ENCODE results near the gene ADAMTS8.
A peak's percentile ranks its signal among the peaks of the same experiment; 100 is the strongest.

The ADAMTS8 gene

GRCh38 chr11:130436171-130436570 lies 7.8 kb upstream of the ADAMTS8 start:
- no peak for DNase-seq

GRCh38 chr11:130435671-130436070 lies 7.3 kb upstream of the ADAMTS8 start:
- DNase-seq = peak; percentile 2

GRCh38 chr11:130434521-130435223 lies 6.3 kb upstream of the ADAMTS8 start:
- DNase-seq = peak; percentile 55

GRCh38 chr11:130433357-130433756 lies 4.9 kb upstream of the ADAMTS8 start:
- no peak for DNase-seq

- DNase-seq = no peak
These were observed 3.4 kb upstream of the ADAMTS8 start for GRCh38 chr11:130431801-130432200.

- DNase-seq = peak; percentile 1
These were observed 2.9 kb upstream of the ADAMTS8 start for GRCh38 chr11:130431331-130431773.

- no peak for DNase-seq
These were observed 1.6 kb upstream of the ADAMTS8 start for GRCh38 chr11:130429983-130430382.

GRCh38 chr11:130429120-130429681 lies 792 bp upstream of the ADAMTS8 start:
- no peak for DNase-seq

GRCh38 chr11:130427581-130428315 lies 661 bp downstream of the ADAMTS8 start:
- DNase-seq = no peak

- peak; percentile 57 for DNase-seq
These were observed 1.5 kb downstream of the ADAMTS8 start for GRCh38 chr11:130426837-130427341.

- DNase-seq = peak; percentile 18
These were observed 2.1 kb downstream of the ADAMTS8 start for GRCh38 chr11:130426223-130426836.

GRCh38 chr11:130425156-130425555 lies 3.3 kb downstream of the ADAMTS8 start:
- DNase-seq = no peak

- DNase-seq = no peak
These were observed 3.7 kb downstream of the ADAMTS8 start for GRCh38 chr11:130424613-130425140.

GRCh38 chr11:130423541-130424142 lies 4.8 kb downstream of the ADAMTS8 start:
- no peak for DNase-seq

GRCh38 chr11:130422251-130422995 lies 6.0 kb downstream of the ADAMTS8 start:
- DNase-seq = no peak

GRCh38 chr11:130421697-130422096 lies 6.7 kb downstream of the ADAMTS8 start:
- no peak for DNase-seq

- DNase-seq = no peak
These were observed 7.2 kb downstream of the ADAMTS8 start for GRCh38 chr11:130421199-130421585.

- DNase-seq = no peak
These were observed 7.8 kb downstream of the ADAMTS8 start for GRCh38 chr11:130420478-130421198.

- no peak for DNase-seq
These were observed 9.7 kb downstream of the ADAMTS8 start for GRCh38 chr11:130418756-130419155.

- no peak for DNase-seq
These were observed 10.2 kb downstream of the ADAMTS8 start for GRCh38 chr11:130418210-130418609.

- DNase-seq = no peak
These were observed 11.5 kb downstream of the ADAMTS8 start for GRCh38 chr11:130416906-130417305.
